Muscle layer of duodenum (tissue), 2 donors: ENCODE measurements around the gene TGFBR1.

Experiments used
- H3K27ac ChIP-seq: one replicate; pipeline ENCODE4 v1.7.0; 2013; ENCODE audit warnings: mild to moderate bottlenecking, low read length
- H3K27me3 ChIP-seq: one replicate; pipeline ENCODE4 v1.7.0; 2013; ENCODE audit warnings: low read depth, mild to moderate bottlenecking, control low read depth, low read length
- H3K36me3 ChIP-seq, 2 donors: one replicate each; pipeline ENCODE4 v1.7.0; 2013; ENCODE audit warnings: low read length in 2 of 2, control low read depth in 1 of 2, mild to moderate bottlenecking in 1 of 2; ENCODE audit not compliant: insufficient read depth in 2 of 2, control insufficient read depth in 1 of 2
- H3K4me1 ChIP-seq, 2 donors: one replicate each; pipeline ENCODE4 v1.7.0; 2013; ENCODE audit warnings: low read length in 2 of 2, mild to moderate bottlenecking in 2 of 2, control low read depth in 1 of 2, moderate library complexity in 1 of 2; ENCODE audit not compliant: insufficient read depth in 2 of 2, control insufficient read depth in 1 of 2
- H3K4me3 ChIP-seq, 2 donors: one replicate each; pipeline ENCODE4 v1.7.0; 2013; ENCODE audit warnings: low read length in 2 of 2, low read depth in 1 of 2, mild to moderate bottlenecking in 1 of 2
- H3K9me3 ChIP-seq, 2 donors: one replicate each; pipeline ENCODE4 v1.7.0; 2013; ENCODE audit warnings: low read length in 2 of 2, control low read depth in 1 of 2, mild to moderate bottlenecking in 1 of 2; ENCODE audit not compliant: control insufficient read depth in 1 of 2
- donor health status: healthy.

Gene TGFBR1

DNA sequence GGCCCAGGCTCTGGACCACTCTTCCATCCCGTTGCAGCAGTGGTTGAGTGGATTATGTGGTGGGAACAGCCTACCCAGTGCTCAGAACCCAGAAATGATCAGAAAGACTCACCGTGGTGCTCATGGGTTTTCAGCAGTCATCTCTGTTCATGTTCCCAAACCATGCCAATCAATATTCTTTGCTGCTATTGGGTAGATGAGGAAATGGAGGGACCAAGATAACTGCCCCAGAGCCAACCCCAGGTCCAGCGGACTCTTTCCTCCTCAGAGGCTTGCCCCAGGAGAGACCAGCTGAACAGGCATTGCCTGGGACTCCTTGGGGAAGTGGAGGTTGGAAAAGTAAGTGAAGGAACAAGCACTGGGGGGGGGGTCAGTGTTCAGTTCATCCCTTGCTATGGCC lies 78.7 kb downstream of the TGFBR1 start:
- H3K36me3 ChIP-seq = no peaks in the 10 kb centered on the region
- no peaks in the 10 kb centered on the region for H3K27me3 ChIP-seq
- H3K4me3 ChIP-seq = no peak overlapping the region
- no peak overlapping the region for H3K27ac ChIP-seq
- H3K9me3 ChIP-seq = no peaks in the 10 kb centered on the region
- H3K4me1 ChIP-seq = peaks cover 0 to 3% of the 10 kb centered on the region in 2 donors

DNA sequence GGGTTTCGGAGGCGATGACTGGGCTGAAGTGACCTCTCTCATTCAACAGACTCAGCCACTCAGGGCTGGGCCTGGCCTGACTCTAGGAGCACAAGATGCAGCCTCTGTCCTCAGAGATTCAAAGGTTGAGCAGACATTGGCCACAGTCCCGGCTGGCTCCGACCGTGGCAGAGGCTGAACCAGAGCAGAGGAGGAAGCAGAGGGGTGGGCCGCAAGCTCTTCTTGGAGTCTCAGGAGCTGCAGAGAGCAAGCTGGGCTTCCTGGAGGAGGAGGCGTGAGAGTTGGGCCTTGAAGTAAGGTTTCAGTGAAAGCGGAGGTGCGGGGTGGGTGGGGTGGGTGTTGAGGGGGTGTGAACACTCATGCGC lies 79.2 kb downstream of the TGFBR1 start:
- no peaks in the 10 kb centered on the region for H3K9me3 ChIP-seq
- no peak overlapping the region for H3K27ac ChIP-seq
- H3K36me3 ChIP-seq = no peaks in the 10 kb centered on the region
- no peaks in the 10 kb centered on the region for H3K27me3 ChIP-seq
- H3K4me1 ChIP-seq = peaks cover 0 to 3% of the 10 kb centered on the region in 2 donors
- H3K4me3 ChIP-seq = no peak overlapping the region

DNA sequence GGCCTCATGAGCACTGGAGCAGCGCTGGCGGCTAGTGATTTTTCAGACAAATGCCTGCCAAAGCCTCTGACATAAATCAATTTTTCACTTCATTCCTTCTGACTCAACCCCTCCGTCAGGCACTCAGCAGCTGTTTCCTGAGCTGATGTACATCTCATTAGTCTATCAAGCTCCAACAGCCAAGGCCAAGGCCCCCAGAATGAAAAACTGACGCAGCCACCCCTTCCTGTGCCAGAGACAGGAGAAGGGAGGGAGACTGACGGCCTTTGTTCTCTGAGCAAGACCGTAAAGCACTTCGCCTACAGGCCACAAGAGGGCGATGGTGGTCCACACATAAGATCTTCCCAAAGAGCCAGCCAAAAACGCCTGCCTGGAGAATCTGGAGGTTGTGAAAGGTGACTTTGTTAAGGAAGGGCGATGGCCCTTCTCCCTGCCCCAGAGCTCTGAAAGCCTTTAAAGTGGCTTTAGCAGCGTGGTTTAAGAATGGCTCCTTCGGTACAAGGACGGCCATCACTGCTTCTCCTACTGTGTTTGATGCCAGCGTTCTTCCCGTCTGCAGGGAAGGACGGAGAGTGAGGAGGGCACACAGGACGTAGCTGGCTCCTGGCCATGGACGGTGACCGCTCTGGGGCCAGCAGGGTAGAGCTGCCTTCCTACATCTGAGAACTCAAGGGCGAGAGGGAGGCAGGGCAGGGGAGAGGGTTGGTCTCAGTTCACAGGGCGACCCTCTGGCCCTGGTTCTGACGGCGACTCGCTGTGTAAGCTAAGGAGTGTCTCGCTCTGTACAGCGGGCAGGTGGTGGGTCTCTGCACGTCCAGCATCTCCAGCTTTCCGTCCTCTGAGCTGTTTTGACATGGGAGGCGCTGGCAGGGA lies 79.8 kb downstream of the TGFBR1 start:
- peaks cover 0 to 3% of the 10 kb centered on the region in 2 donors for H3K4me1 ChIP-seq
- H3K27ac ChIP-seq = no peak overlapping the region
- no peaks in the 10 kb centered on the region for H3K36me3 ChIP-seq
- peak overlapping the region; percentile 48 to 52 for H3K4me3 ChIP-seq
- no peaks in the 10 kb centered on the region for H3K27me3 ChIP-seq
- H3K9me3 ChIP-seq = no peaks in the 10 kb centered on the region

DNA sequence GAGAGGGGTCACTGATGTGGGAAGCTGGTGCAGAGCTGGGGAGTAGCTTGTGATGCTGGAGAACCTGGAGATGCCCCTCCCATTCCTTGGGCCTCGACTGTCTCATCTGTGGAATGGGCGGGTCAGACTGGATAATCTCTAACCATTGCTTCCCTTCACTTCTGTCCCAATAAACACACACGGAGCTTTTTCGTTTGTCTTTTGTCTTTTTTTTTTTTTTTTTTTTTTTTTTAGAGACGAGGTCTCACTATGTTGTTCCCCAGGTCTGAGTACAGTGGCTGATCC lies 80.4 kb downstream of the TGFBR1 start:
- Histone ChIP-seq H3K27ac (no peak overlapping the region), H3K4me1 (peaks cover 0 to 3% of the 10 kb centered on the region in 2 donors), H3K27me3 (no peaks in the 10 kb centered on the region), H3K36me3 (no peaks in the 10 kb centered on the region), H3K4me3 (no peak overlapping the region), H3K9me3 (no peaks in the 10 kb centered on the region)

DNA sequence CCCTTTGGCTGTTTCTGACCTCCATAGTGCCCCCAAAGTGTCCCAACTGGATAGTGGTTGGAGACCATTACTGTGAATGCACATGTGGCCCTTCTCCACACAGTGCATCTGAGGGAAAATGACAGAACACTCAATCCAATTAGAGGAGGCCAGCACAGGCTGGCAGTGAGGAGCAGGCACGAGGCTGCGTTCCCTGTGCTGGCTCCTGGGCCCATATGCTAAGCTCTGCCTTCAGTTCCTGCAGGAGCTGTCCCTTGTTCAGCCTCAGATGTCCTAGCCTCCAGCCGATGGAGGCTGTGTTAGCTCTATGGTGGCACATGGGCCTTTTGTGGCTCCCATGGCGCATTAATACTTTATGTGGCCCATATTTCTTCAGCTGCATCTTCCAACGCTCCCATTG lies 81.0 kb downstream of the TGFBR1 start:
- peaks cover 0 to 3% of the 10 kb centered on the region in 2 donors for H3K4me1 ChIP-seq

DNA sequence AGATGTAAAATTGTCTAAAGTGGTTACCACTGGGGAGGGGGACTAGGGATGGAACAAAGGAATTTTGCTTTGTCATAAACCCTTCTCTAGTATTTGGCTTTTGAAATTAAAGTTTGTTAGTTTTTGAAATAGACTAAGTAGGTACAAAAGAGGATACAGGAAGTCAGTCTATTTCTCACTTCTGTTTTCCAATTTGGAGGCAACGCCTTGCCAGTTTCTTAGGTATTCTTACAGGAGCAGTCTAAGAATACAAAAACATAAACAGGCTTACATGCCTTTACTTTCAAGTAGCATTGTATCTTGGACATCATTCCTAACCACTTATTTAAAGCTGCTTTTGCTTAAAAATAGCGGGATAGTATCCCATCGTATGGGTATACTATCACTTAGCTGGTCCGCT lies 82.4 kb downstream of the TGFBR1 start:
- Histone ChIP-seq H3K36me3 (no peaks in the 10 kb centered on the region), H3K27me3 (no peaks in the 10 kb centered on the region), H3K9me3 (no peaks in the 10 kb centered on the region), H3K4me1 (peaks cover 0 to 3% of the 10 kb centered on the region in 2 donors), H3K27ac (no peak overlapping the region), H3K4me3 (no peak overlapping the region)

More for the DNA sequence above, 81.0 kb downstream of the TGFBR1 start:
- Histone ChIP-seq H3K9me3 (no peaks in the 10 kb centered on the region), H3K27me3 (no peaks in the 10 kb centered on the region), H3K27ac (no peak overlapping the region), H3K36me3 (no peaks in the 10 kb centered on the region), H3K4me3 (no peak overlapping the region)

DNA sequence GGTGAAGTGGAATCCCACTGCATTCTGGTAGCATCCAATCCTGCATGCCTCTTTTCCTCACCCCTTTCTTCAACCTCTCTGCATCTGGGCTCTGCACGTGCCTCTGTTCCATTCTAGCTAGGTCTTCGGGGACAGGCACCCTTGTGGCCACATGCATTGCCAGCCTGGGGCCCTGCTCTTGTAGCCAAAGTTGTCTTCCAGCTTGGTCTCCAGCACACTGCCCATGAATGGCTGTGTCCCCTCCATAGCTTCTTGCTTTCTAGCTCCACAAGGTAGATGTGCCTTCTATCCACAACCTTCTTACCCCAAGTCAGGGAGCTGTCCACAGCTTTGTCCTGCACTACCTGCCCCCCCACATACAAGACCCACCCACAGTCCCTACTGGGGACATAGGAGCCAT lies 84.3 kb downstream of the TGFBR1 start:
- H3K27ac ChIP-seq = no peak overlapping the region
- H3K27me3 ChIP-seq = no peaks in the 10 kb centered on the region
- H3K4me1 ChIP-seq = peaks cover 0 to 3% of the 10 kb centered on the region in 2 donors
- H3K9me3 ChIP-seq = no peaks in the 10 kb centered on the region
- no peak overlapping the region for H3K4me3 ChIP-seq
- H3K36me3 ChIP-seq = no peaks in the 10 kb centered on the region

DNA sequence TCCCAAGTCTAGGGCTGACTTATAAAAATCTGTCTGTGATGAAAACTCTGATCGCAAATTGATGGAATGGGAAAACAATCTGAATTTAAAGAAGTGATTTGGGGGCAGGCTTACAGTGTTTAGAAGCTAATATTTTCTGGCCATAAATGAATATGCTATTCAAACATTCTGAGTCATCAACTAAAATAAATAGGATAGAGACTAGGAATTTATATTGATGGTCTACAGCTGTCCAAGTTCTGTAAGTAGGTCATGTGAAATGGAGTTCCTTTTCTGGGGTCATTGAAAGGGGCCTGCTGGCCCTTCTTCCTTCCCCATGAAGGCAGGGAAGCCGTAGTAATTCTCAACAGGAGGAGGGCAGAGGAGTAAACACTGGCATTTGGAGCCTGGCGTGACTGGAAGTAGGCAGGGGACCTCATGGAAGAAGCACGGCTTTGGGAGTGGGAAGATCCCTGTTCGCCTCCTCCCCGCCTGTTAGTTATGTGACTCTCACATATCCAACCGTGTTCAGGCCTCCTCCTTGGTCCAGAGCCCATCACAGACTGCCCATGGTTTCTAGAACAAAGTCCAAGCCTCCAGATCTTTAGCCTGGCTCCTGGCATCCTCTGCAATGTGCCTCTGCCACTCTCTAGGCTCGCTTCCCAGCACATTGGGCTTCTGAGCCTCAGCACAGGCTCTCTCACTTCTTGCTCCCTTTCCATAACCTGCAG lies 85.1 kb downstream of the TGFBR1 start:
- no peaks in the 10 kb centered on the region for H3K4me1 ChIP-seq
- H3K4me3 ChIP-seq = no peak overlapping the region
- no peaks in the 10 kb centered on the region for H3K9me3 ChIP-seq
- no peaks in the 10 kb centered on the region for H3K27me3 ChIP-seq
- H3K27ac ChIP-seq = no peak overlapping the region
- no peaks in the 10 kb centered on the region for H3K36me3 ChIP-seq

DNA sequence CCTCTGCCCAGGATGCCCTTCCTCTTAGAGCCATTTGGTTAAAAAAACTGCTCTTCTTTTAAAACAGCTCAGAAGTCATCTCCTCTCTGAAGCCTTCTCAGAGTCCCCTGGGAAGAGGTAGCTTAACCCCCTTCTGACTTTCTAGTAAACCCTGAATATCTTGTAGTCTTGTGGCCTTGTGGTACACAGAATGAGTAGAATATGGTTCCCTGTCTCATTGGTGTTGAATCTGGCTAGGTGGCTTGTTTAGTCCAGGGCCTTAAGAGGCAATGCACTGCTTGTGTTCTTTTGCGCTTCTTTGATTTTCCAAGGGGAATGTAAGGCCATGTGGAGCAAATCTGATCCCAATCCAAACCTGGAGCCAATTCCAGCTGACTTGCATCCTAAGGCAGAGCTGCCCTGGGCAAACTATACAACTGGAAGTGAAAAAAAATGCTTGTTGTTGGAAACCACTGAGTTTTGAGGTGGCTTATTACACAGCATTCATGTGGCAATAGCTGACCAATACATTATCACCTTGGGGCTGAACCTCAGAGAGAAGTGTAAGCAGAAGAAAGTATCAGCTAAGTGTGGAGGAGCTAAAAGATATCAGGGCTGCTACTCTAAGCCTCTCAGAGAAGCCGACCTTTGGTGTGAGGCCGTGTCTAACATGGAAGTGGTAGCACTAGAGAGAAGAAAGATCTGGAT lies 85.8 kb downstream of the TGFBR1 start:
- Histone ChIP-seq H3K9me3 (no peaks in the 10 kb centered on the region), H3K27ac (no peak overlapping the region), H3K4me3 (no peak overlapping the region), H3K4me1 (no peaks in the 10 kb centered on the region), H3K36me3 (no peaks in the 10 kb centered on the region), H3K27me3 (no peaks in the 10 kb centered on the region)

DNA sequence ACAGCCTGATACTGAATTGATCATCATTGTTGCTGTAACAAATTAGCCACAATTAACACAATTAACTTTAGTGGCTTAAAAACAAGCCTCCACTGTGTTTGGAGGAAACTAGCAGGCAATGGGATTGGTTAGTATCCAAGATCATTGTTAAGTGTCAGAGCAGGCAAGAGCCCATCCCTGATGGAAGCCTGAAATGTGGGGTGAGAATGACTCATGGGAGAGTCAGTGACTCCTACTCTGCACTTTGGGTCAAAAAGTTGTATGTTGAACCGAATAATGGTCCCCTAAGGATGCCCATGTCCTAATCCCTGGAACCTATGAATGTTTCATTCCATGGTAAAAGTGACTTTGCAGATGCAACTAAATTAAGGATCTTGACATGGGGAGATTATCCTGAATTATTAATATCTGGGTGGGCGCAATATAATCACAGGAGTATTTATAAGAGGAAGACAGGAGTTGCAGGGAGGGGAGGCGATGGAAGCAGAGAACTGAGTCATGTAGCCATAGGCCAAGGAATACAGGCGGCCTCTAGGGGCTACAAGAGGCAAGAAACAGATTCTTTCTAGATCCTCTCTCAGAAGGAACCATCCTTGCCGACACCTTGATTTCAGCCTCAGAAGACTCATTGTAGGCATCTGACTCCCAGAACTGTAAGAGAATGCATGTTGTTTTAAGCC lies 88.0 kb downstream of the TGFBR1 start:
- Histone ChIP-seq H3K4me3 (no peak overlapping the region), H3K27me3 (no peaks in the 10 kb centered on the region), H3K27ac (no peak overlapping the region), H3K9me3 (no peaks in the 10 kb centered on the region), H3K4me1 (no peaks in the 10 kb centered on the region), H3K36me3 (no peaks in the 10 kb centered on the region)

DNA sequence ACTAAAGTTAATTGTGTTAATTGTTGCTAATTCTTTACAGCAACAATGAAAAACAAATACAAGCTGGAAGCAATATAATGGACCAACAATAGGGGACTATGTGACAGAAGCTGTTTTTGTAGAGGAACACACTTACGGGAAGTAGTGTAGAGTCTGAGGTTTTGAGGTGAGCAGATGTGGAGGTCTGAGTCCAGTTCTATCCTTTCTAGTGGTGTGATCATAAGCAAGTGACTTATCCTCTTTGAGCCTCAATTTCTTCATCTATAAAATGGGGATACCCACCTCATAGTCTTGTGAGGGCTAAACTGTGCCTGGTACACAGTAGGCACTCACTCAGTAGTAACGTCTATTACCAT lies 88.5 kb downstream of the TGFBR1 start:
- H3K27me3 ChIP-seq = no peaks in the 10 kb centered on the region
- no peak overlapping the region for H3K4me3 ChIP-seq
- H3K27ac ChIP-seq = no peak overlapping the region
- H3K4me1 ChIP-seq = no peaks in the 10 kb centered on the region
- no peaks in the 10 kb centered on the region for H3K9me3 ChIP-seq
- H3K36me3 ChIP-seq = no peaks in the 10 kb centered on the region
